ENCODE measurements around the gene GDI2.

GRCh38 chr10:5766189-5766588 is 47.0 kb downstream of the GDI2 start:
- no peak for TF ChIP-seq CTCF (IDR thresholded peaks at IDR 0.05)
- TF ChIP-seq POLR2A (IDR thresholded peaks at IDR 0.05) = no peak
